ENCODE measurements around the gene ATXN2. TPM values are rescaled to one million over a fixed set of nuclear protein-coding genes. Genes with fewer than 3 reads are reported as not detected.

Gene ATXN2
- total RNA-seq, 2 donors from 2014 or later = 81.0 to 109 TPM

GRCh38 chr12:111453071-111453989 is 145.8 kb downstream of the ATXN2 start:
- H3K27me3 ChIP-seq (replicated peaks; ENCODE audit: insufficient read depth) = no peaks in the 10 kb centered on the region
- DNase-seq (ENCODE audit: low spot score) = no peak
- H3K36me3 ChIP-seq = peaks cover 56% of the 10 kb centered on the region
- no peak overlapping the region for H3K27ac ChIP-seq
- no peak for TF ChIP-seq CTCF (IDR thresholded peaks at IDR 0.05)
- H3K9me3 ChIP-seq = no peaks in the 10 kb centered on the region
- H3K4me1 ChIP-seq (ENCODE audit: control insufficient read depth in 1 of 2, low read depth in 2 of 2) = peaks cover 0 to 5% of the 10 kb centered on the region in 2 donors
- no peak for ATAC-seq (ENCODE audit: insufficient number of reproducible peaks, low FRiP score, low read depth)
- H3K4me3 ChIP-seq = no peak overlapping the region

GRCh38 chr12:111451649-111452129 is 147.4 kb downstream of the ATXN2 start:
- Histone ChIP-seq H3K27me3 (replicated peaks; ENCODE audit: insufficient read depth) (no peaks in the 10 kb centered on the region), H3K4me3 (no peak overlapping the region), H3K9me3 (no peaks in the 10 kb centered on the region), H3K27ac (no peak overlapping the region), H3K36me3 (peaks cover 58% of the 10 kb centered on the region), H3K4me1 (ENCODE audit: control insufficient read depth in 1 of 2, low read depth in 2 of 2) (peaks cover 0 to 7% of the 10 kb centered on the region in 2 donors)
- TF ChIP-seq CTCF (IDR thresholded peaks at IDR 0.05) = peak; percentile 73
- DNase-seq (ENCODE audit: low spot score) (no peak), ATAC-seq (ENCODE audit: insufficient number of reproducible peaks, low FRiP score, low read depth) (no peak)

- DNase-seq (ENCODE audit: low spot score) = no peak
Measured at GRCh38 chr12:111451232-111451631, 147.9 kb downstream of the ATXN2 start.

GRCh38 chr12:111450676-111451075 is 148.4 kb downstream of the ATXN2 start:
- Histone ChIP-seq H3K27ac (no peak overlapping the region), H3K9me3 (no peaks in the 10 kb centered on the region), H3K36me3 (peaks cover 54% of the 10 kb centered on the region), H3K4me1 (ENCODE audit: control insufficient read depth in 1 of 2, low read depth in 2 of 2) (peaks cover 7 to 13% of the 10 kb centered on the region in 2 donors), H3K4me3 (no peak overlapping the region), H3K27me3 (replicated peaks; ENCODE audit: insufficient read depth) (no peaks in the 10 kb centered on the region)
- ATAC-seq (ENCODE audit: insufficient number of reproducible peaks, low FRiP score, low read depth) = no peak
- TF ChIP-seq CTCF (IDR thresholded peaks at IDR 0.05) = no peak
- no peak for DNase-seq (ENCODE audit: low spot score)

More at GRCh38 chr12:111451232-111451631, 147.9 kb downstream of the ATXN2 start:
- no peak overlapping the region for H3K4me3 ChIP-seq
- H3K27me3 ChIP-seq (replicated peaks; ENCODE audit: insufficient read depth) = no peaks in the 10 kb centered on the region
- no peaks in the 10 kb centered on the region for H3K9me3 ChIP-seq
- peaks cover 1 to 11% of the 10 kb centered on the region in 2 donors for H3K4me1 ChIP-seq (ENCODE audit: control insufficient read depth in 1 of 2, low read depth in 2 of 2)
- no peak for TF ChIP-seq CTCF (IDR thresholded peaks at IDR 0.05)
- peaks cover 57% of the 10 kb centered on the region for H3K36me3 ChIP-seq
- ATAC-seq (ENCODE audit: insufficient number of reproducible peaks, low FRiP score, low read depth) = no peak
- no peak overlapping the region for H3K27ac ChIP-seq

All from thoracic aorta (tissue), 2 donors.